ENCODE data around the gene ZNF618.

Gene ZNF618

GRCh38 chr9:113898596-113898995, 22.5 kb downstream of the ZNF618 start:
- TF ChIP-seq CTCF (IDR thresholded peaks at IDR 0.05; ENCODE audit: low read depth, low read length): no peak
- DNase-seq (ENCODE audit: extremely low read depth, low read depth): no peak

- TF ChIP-seq CTCF (IDR thresholded peaks at IDR 0.05; ENCODE audit: low read depth, low read length): no peak
- no peak for DNase-seq (ENCODE audit: extremely low read depth, low read depth)
These were observed 23.1 kb downstream of the ZNF618 start for GRCh38 chr9:113899205-113899604.

GRCh38 chr9:113901221-113901688, 25.1 kb downstream of the ZNF618 start:
- TF ChIP-seq CTCF (IDR thresholded peaks at IDR 0.05; ENCODE audit: low read depth, low read length): no peak
- DNase-seq (ENCODE audit: extremely low read depth, low read depth): no peak

- TF ChIP-seq CTCF (IDR thresholded peaks at IDR 0.05; ENCODE audit: low read depth, low read length): no peak
- DNase-seq (ENCODE audit: extremely low read depth, low read depth): no peak
These were observed 27.5 kb downstream of the ZNF618 start for GRCh38 chr9:113903514-113904077.

- TF ChIP-seq CTCF (IDR thresholded peaks at IDR 0.05; ENCODE audit: low read depth, low read length): no peak
- no peak for DNase-seq (ENCODE audit: extremely low read depth, low read depth)
These were observed 30.5 kb downstream of the ZNF618 start for GRCh38 chr9:113906411-113907110.

GRCh38 chr9:113907282-113907681, 31.2 kb downstream of the ZNF618 start:
- no peak for DNase-seq (ENCODE audit: extremely low read depth, low read depth)
- no peak for TF ChIP-seq CTCF (IDR thresholded peaks at IDR 0.05; ENCODE audit: low read depth, low read length)

- TF ChIP-seq CTCF (IDR thresholded peaks at IDR 0.05; ENCODE audit: low read depth, low read length): no peak
- DNase-seq (ENCODE audit: extremely low read depth, low read depth): no peak
These were observed 33.3 kb downstream of the ZNF618 start for GRCh38 chr9:113909421-113909820.

Measured in AG09319 (cell line).